ENCODE results near the gene KCND2.

The KCND2 gene

GRCh38 chr7:120400806-120401455 is 128.0 kb downstream of the KCND2 start:
- no peak overlapping the region for H3K4me3 ChIP-seq (ENCODE audit: low read depth, low read length)
- TF ChIP-seq CTCF (IDR thresholded peaks at IDR 0.05; ENCODE audit: low read depth, low read length) = no peak
- in situ Hi-C loops (cut with HindIII; ENCODE audit: low sequenced_read_pairs) = no loop called here
- DNase-seq (ENCODE audit: low read depth, low spot score) = no peak

- in situ Hi-C loops (cut with HindIII; ENCODE audit: low sequenced_read_pairs) = no loop called here
- DNase-seq (ENCODE audit: low read depth, low spot score) = peak; percentile 50
- H3K4me3 ChIP-seq (ENCODE audit: low read depth, low read length) = no peak overlapping the region
- no peak for TF ChIP-seq CTCF (IDR thresholded peaks at IDR 0.05; ENCODE audit: low read depth, low read length)
Observed at GRCh38 chr7:120402079-120402767, 129.2 kb downstream of the KCND2 start.

GRCh38 chr7:120402801-120403200 is 129.8 kb downstream of the KCND2 start:
- in situ Hi-C loops (cut with HindIII; ENCODE audit: low sequenced_read_pairs) = no loop called here
- peak; percentile 31 for DNase-seq (ENCODE audit: low read depth, low spot score)
- no peak for TF ChIP-seq CTCF (IDR thresholded peaks at IDR 0.05; ENCODE audit: low read depth, low read length)
- no peak overlapping the region for H3K4me3 ChIP-seq (ENCODE audit: low read depth, low read length)

- no peak for TF ChIP-seq CTCF (IDR thresholded peaks at IDR 0.05; ENCODE audit: low read depth, low read length)
- H3K4me3 ChIP-seq (ENCODE audit: low read depth, low read length) = no peak overlapping the region
- in situ Hi-C loops (cut with HindIII; ENCODE audit: low sequenced_read_pairs) = no loop called here
- DNase-seq (ENCODE audit: low read depth, low spot score) = peak; percentile 22
Observed at GRCh38 chr7:120404042-120404441, 131.1 kb downstream of the KCND2 start.

- TF ChIP-seq CTCF (IDR thresholded peaks at IDR 0.05; ENCODE audit: low read depth, low read length) = no peak
Observed at GRCh38 chr7:120405652-120406051, 132.7 kb downstream of the KCND2 start.

GRCh38 chr7:120407010-120407409 is 134.0 kb downstream of the KCND2 start:
- no peak for DNase-seq (ENCODE audit: low read depth, low spot score)
- no peak for TF ChIP-seq CTCF (IDR thresholded peaks at IDR 0.05; ENCODE audit: low read depth, low read length)
- in situ Hi-C loops (cut with HindIII; ENCODE audit: low sequenced_read_pairs) = no loop called here
- H3K4me3 ChIP-seq (ENCODE audit: low read depth, low read length) = no peak overlapping the region

More at GRCh38 chr7:120405652-120406051, 132.7 kb downstream of the KCND2 start:
- in situ Hi-C loops (cut with HindIII; ENCODE audit: low sequenced_read_pairs) = no loop called here
- no peak overlapping the region for H3K4me3 ChIP-seq (ENCODE audit: low read depth, low read length)
- DNase-seq (ENCODE audit: low read depth, low spot score) = no peak

Measured in astrocyte of the spinal cord (primary cell).